ENCODE measurements around the gene STOX2.

The STOX2 gene

DNA sequence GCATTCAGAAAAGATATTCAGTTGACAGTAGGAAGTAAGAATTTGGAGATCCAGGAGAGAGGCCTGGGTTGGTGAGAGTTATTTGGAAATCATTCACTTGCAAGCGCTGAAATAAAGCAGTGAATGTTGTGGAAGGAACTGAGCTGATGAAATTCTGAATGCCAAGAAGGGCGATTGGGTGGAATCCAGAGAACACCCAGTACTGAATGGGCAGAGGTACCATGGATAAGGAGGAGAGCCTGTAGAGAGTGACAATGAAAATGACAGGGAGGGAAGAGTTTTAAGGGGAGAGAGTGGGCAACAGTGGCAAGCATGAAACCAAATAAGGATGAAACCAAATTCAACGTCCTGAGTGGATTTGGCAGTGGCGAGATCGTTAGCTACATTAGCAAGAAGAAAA, 6.7 kb upstream of the STOX2 start:
- no peak for DNase-seq

DNA sequence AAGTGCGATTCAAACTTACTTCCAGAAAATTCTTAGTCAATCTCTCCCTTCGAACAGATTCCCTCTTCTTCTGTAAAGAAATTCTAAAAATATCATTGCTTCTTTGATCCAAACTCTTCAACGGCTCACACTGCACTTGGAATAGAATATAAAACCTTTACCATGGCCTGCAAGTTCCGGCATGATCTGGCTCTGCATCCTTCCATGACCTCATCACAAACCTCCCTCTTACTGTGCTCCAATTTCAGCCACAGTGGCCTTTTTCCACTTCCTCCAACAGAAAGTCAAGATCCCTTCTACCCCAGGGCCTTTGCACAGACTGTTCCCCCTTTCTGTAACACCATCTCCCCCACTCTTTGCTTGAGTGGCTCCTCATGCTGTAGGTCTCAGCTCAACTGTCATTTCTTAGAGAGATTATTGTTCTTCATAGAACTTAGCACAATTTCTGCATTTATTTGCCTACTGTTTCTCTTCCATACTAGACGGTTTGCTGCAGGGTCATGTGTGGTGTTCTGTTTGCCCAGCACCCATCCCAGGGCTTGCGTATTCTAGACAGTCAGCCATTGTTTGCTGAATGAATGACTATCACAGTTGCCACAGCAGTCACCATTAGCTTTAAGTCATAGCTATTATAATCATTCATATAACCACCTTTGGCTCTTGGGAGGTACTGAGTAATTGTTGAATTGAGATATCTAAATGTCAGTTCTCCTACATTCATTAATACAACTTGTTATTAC, 1.9 kb upstream of the STOX2 start:
- DNase-seq: no peak

DNA sequence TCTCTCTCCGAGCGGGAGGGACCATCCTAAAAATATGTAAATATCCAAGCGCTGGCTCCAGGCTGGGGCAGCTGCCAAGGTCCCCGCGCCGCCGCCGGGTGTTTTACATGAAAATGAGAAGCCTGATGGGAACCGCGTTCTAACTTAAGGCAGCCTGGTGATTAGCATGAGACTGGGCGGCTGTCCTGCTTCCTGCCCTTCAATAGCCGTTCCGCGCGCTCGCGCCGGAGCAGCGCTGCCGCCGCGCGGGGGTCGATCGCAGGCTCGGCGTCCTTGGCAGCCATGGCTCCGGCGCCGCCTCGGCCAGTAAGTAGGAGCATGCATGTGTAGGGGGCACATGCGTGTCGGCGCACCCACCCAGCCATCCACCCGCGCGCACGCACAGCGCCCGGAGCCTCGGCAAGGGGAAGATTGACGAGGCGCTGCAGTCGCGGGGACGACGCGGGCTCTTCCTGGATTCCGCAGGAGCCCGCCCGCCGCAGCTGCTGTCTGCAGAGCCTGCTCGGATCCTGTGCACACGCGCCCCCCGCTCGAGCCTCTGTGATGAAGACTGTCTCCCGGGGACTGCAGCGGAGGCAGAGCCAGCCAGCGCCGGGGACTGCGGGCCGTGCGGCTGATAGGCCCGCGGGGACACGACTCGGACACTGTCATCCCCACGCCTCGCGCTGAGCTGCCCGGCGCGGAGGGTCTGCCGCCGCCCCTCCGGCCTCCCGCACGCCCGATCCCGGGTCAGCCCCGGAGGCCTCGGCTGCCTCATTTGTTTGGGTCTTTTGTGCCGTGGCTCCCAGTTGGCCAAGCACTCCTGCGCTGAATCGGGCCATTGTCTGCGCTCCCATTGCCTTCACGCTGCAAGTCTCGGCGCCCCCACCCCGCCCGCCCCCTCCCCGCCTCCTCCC, 734 bp downstream of the STOX2 start:
- DNase-seq: no peak

DNA sequence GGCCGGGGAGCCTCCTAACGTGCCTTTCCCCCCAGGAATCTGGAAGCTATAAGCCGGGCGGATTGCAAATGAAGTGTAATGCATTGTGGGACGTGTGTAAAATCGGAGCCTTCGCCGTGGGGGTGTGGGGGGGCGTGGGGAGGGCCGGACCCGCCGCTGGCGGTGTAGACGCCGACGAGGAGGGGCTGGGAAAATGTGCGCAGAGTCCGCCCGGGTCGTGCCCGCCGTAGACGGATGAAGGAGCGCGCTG, 1.3 kb downstream of the STOX2 start:
- no peak for DNase-seq

DNA sequence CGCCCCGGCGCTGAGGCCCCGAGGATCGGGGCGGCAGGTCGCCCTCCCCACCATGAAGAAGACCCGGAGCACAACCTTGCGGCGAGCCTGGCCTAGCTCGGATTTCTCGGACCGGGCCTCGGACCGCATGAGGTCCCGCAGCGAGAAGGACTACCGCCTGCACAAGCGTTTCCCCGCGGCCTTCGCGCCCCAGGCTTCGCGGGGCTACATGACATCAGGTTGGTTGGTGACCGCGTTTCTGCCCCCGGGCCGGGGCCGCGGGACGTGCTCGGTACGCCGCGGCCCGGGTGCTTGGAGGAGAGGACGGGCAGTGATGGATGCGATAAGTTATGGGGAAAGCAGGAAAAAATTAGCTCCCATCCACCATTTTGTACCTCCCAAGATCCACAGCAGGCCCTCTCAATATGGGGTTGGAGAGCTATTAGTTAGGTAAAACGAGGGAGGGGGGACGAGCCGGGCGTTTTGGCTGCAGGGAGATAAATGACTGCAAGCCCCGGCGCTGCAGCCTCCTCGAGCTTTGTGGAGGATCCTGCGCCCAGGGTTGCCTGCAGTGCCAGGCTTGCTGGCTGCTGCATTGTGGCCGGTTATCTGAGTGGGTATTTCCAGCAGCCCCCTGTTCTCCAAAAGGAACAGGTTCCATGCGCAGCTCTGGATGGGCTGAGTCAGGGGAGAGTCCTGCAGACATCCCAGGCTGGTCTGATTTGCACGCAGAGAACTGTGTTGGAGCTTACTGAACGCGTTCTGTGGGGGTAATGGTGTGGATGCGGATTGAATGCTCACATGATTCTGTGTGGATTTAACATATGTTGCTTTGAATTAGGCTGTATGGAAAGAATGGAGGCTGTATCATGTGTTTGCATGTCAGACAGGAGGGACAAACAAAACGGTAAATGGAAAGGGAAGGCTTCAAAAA, 1.9 kb downstream of the STOX2 start:
- no peak for DNase-seq

DNA sequence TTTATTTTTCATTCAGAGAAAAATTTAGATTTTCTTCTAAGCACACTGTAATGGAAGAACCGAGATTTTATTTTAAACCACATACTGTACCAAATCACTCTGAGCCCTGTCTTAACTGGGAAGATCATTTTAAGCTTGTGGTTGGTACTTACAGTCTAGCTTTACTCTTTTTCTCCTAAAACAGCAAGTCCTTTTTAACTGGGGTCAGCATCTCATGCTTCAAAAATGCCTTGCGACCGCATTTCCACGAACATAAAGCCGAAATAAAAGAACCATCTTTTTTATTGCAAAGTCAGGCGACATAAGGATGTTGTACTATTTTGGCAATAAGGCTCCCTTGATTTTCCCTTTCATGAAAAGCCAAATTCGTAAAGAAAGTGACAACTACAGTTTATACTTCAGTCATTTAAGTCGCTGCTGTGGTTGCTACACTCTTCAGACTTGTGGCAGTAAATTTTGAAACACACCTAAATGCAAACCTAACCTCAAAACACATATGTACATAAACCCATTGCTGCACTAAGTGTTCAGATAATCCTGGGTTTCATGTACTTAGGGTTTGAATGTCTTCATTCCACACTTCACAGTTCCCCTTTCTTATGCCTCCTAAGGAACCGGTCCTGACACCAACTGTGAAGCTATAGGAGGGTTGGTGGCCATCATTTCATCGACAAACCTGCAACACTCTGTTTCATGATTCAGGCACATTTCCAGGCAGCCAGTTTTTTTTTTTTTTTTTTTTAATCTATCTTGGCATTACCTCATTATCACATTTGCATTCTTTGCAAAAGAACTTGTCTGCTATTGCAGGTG, 3.0 kb downstream of the STOX2 start:
- DNase-seq: no peak

DNA sequence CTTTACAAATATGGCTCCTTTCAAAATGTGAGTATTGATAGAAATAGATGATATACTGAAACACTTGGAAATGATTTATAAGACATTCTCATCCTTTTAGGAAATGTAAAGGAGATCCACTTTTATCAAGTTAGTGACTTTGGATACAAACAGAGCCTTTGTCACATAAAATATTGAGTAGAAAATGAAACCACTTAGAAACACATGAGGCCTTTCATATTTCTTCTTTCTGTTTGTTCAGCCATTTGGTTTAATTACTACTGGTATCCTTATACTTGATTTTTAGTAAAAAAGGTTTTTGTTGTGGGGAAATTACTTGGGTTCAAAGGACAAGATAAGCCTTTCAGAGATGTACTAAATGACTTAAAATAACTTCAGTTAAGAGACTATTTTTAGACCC, 4.1 kb downstream of the STOX2 start:
- no peak for DNase-seq

DNA sequence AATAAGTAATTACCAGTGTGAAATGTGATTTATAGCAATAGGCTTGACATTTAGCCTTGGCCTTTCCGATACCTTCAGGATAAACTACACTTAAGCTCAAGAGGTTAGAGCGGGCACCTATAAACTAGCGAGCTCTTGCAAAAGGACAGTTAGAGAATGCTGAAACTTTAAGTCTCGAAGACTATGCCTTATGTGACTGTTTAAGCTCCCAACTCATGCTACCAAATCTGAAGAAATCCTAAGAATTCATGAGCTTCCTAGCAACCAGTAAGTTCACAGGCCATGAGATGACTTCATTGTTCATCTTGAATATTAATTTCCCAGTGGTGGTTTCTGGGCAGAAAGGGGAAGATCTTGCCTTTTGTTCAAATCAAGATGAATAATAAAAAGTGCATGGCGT, 4.7 kb downstream of the STOX2 start:
- DNase-seq: no peak

DNA sequence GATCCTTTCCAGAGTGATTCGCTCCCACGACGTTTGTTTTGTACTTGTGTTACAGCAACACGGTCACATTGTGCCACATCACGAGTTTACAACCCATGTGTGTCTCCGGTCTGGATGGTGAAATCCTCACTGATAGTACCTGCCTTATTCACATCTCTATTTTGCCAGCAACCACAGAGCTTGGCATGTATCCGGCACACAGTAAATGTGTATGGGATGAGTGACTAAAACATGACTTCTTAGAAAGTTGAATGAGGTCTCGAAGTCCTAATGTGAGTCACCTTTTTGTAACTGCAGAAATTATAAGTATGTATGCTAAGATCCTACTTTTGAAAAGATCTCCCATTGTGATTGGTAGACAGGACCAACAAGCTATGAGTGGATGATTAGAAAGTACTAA, 7.5 kb downstream of the STOX2 start:
- DNase-seq: no peak

DNA sequence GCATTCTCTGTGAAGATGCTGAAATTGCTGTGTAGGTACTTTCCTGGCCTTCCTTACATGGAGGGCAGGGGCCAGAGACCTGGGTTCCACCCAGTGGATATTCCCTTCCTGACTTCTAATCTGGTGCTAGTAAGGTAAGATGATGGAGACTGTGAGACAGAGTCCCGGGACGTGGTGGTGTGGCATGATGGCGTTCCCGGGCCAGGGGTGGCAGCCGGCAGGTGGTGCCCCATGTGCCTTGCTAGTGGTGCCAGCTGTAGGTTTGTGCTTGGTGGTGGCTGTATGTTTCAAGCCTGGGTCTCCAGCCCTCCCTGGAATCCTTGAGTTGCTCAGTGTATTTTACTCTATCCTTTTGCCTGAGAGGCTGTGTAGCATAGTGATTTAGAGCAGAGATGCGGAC, 10.9 kb downstream of the STOX2 start:
- no peak for DNase-seq

DNA sequence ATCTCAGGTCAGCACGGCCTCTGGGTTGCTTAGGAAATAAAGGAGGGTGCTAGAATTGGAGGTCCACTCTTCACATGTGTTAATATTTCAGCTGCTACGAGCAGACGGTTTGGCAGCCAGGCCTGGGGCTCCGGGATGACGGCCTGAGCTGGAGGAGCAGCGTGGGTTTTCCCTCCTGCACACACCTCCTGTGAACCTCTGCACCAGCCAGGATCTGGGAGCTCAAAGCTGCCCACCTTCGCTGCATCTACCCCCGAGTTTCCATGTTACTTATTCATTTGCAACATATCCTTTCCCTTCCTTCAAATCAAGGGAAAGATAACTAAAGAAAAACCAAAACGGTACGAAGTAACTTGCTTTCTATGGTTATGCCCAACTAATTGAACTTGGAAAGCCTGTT, 13.6 kb downstream of the STOX2 start:
- no peak for DNase-seq

DNA sequence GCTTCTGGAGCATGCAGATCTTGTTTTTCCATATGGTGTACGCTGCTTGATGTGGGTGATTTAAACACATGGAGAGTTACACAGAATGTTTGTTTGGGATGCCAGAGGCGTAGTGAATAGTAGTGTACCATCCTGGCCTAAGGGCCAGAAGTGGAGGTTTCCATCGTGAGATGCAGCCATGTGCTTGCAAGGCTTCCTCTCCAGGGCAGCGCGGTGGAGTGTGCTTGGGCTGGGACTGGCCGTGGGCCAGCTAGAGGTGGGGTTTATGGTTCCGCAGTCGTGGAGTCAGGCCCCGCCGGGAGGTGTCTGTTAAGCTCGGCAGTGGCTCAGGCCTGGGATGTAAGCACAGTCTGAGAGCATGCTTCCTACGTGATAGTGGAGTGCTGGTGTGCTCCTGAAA, 14.0 kb downstream of the STOX2 start:
- DNase-seq: no peak

DNA sequence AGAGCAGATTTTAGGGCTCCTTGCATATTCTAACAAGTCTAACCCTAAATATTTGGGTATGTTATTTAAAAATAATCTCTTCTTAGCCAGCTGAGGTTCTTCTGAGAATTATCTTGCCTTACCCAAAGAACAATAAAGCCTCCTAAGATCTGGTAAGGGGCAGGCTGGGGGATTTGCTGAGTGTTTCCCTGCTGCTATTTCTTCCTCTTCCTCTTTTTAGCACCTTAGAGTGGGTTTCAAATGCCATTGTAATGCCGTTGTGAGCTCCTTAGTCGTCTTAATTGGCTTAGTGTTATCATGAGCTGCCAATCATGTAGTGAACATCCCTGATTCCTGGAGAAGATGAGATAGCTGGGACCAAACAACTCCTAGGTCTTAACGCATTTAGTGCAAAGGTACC, 15.4 kb downstream of the STOX2 start:
- DNase-seq: no peak

DNA sequence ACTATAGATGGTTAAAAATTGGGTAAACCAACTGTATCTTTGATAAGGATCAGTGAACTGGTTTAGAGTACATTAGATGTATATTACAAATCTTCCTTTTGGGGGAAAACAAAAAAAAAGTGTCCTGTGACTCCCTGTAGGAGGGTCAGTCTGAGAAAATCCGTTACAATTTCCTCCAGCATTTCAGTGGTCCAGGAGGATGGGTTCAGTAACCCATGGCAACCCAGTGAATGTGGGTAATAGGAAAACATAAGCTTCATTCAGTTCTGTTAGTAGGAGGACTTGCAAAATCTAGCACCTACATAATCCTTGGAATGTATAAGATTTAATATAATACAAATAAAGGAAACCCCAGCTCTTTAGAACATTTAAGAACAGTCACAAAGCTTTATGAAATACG, 16.2 kb downstream of the STOX2 start:
- no peak for DNase-seq

DNA sequence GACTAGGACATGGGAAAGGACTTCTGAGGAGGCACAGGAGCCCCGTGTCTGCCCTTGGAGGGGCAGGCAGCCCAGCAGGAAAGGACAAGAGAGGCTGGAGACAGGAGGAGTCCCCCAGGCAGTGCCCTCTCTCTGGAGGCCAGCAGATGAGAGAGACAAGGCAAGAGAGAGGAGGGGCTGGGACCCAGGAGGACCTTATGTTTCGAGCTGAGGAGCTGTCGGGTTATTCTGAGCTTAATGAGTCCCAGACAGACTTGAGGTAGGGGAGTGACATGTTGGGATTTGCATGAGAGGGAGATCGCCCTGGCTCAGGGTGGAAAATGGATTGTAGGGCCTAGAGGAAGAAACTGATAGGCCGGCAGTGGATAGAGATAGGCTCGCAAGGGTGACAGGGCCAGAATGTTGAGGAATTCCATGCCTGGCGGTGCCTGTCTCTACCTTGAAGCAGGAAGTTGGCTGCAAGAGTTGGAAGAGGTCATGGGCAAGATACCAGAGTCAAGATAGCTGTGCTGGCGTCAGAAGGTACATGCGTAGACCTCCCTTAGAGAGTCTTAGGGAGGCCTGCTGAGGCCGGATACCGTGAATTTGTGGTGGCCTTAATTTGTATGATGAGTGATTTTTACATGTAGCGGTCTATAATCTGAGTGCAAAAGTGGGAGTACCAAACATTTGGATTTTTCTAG, 19.4 kb downstream of the STOX2 start:
- DNase-seq: no peak

DNA sequence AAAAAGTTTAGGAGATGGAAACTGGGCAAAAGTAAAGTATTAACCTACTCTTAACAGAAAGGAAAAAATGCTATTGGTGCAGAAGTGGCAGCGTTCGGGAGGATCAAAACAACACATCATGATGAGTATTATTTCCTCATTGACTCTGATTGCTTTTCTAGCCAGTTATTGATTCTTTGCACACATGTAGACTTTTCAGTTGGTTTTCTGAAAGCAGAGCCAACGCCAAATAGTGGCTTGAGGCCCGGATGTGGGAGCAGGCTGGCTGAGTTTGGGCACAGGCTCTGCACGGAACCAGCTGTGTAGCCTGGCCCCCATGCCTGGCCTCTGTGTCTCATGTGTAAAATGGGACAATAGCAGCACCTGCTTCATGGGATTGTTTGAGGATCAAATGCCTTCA, 21.8 kb downstream of the STOX2 start:
- no peak for DNase-seq

DNA sequence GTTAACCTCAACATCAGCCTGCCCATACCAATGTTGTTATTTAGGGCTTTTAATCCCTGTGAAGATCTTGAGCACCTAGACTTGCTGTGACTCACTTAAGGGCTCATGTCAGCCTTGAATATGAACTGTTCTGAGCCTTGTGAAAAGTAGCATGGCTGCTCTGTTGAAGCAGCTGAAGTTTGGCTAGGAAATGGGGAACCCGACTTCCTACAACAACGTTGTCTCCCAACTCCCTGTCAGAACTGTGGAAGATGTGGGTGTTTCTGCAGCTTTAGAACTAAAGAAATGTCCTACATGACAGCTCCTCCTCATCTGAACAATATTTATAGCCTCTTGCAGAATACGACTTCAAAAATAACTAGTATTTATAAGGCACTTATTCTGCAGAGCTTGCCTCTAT, 27.5 kb downstream of the STOX2 start:
- no peak for DNase-seq

DNA sequence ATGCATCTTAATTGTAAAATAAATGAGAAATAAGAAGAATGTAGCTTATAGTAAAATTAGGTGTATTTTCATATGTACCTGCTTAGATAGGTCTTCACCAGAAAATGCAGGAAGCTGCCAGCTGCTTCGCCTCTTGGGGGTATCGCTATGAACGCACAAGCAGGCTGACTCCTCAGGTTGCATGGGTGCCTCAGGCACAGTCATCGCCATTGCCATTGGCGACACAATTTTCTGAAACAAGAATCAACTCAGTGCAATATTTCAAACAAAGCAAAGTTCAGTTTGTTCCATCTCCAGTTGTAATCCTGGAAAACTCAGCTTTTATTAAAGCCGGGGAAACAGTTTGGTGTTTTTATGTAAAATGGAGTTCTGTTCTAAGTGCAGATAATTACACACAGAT, 29.7 kb downstream of the STOX2 start:
- no peak for DNase-seq

DNA sequence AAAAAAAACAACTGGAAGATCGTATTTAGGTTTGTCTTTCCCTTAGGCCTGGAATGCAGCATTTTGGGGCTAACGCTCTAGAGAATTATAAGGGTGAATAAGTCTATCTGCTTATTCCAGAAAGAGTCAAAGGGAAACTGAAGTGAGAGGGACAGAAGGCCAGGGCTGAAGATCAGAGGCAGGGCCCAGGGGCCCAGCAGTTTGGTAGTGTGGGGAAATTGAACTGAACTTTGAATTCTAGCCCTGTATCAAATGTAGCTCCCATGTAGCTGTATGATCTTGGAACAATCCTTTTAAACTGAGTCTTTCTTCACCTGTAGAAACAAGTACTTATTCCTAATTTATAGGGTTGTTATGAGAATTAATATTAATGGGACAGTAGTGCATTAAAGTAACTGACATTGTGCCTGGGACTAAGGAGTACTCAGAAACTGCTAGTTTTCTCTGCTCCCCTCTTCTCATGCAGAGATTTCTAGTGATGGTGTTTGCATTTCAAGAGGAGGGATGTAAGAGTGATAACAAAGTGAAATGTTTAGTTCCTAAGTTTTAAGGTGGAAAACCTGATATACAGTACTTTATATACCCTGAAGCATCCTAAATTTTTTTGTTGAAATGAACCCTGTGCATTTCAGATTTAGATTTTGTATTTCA, 30.4 kb downstream of the STOX2 start:
- no peak for DNase-seq

DNA sequence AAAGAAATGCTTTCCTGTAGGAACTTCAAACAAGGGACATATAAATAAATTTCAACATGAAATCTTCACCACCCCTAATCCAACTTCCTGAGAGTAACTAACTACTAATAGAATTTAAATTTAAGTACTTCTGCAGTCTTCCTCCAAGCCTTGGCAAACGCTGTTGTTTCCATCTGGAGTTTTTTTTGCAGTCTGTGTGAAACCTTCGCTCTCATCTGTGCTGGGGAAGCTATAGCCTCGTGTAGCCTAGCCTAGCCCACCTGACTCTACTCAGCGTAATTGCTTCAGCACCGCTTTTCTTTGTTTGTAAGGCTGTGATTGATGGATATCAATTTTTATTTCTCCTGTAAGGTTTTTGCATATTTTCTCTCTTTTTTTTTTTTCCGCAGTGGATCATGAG, 30.9 kb downstream of the STOX2 start:
- no peak for DNase-seq

DNA sequence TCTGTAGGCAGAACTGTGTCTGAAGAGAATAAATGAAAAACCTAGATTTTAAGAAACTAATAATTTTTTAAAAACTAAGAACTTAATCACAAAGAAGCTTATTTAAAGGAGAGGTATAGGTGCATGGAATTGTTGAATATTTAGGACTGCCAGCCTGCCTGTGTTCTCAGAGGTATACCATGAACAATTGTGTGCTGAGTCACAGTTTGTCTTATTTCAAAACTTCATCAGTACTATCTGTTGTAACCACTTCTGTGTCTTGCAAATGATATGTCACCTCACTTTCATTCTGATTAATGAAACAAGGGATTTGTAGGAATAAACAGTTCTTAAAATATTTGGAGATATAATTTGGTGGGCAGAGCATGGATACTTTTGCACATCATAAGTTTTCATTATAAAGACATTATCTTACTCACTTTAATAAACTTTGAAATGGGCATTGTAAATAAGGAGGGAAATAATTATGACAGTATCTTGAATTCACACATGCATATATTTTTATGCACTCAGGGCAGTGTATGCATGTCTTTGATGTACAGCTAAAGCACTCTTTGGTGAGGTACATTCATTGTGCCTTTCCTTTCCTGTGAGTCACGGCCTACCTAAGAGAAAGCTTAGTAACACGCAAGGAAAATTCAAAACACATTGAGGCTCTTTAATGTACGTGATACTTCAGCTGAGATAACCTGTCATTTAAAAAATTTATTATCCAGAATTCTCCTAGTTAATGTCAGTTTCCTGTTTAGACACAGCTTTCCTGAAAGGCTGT, 31.7 kb downstream of the STOX2 start:
- DNase-seq: no peak

Data from activated T-cell treated with anti-CD3 and anti-CD28 coated beads for 4 hours (primary cell).